Dedifferentiated amniotic fluid mesenchymal stem cell (primary cell): ENCODE data around the gene ASPG.

Source experiments
- DNase-seq: peaks from one replicate; pipeline ENCODE4 v3.0.0-alpha.2; 2016; ENCODE audit errors: extremely low spot score

Gene ASPG

DNA sequence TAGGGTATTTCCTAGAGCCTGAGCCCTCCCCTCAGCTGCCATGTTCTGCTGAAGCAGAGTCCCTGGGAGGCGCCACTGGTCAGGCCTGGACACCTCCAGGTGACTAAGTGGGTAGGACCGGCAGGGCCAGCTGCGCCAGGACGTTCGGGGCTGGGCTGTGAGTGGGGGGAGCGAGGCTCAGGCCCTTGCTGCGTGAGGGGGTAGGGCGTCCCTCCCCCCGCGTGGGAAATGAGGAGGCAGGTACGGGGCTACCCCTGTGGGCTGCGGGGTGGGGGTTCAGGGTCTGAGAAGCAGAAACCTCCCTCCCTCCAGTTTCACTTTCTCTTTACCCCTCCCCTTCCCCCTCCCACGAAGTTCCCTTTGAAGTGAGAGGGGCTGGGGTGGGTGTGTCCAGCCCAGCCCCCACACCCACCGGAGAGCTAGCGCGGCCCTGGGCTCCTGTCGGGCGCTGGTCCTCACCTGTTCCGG is 30.8 kb downstream of the ASPG start:
- no peak for DNase-seq

DNA sequence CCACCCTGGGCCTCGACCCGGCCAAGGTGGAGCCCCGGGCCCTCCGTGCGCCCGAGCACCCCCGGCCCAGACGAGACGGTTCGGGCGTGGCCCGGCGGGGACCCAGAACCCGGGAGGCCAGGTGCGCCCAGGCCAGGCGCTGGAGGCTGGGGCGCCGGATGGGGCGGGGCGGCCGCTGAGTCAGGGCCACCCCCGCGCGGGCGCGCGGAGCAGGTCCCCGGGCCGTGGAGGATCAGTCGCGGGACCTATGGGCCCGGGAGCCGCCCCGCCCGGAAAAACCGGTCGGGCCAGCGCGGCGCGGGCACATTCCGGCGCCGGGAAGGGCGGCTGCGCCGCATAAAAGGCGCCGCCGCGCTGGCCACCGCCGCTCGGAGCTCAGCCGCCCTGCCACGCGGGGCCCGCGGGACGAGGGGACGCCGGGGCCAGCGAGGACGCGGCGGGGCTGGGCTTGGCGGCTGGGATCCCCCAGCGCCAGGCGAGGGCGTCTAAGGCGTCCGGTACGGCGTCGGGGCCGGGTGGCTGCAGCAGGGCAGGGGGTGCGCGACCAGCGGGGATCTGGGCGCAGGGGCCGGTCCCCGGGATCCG is 31.3 kb downstream of the ASPG start:
- DNase-seq: no peak

DNA sequence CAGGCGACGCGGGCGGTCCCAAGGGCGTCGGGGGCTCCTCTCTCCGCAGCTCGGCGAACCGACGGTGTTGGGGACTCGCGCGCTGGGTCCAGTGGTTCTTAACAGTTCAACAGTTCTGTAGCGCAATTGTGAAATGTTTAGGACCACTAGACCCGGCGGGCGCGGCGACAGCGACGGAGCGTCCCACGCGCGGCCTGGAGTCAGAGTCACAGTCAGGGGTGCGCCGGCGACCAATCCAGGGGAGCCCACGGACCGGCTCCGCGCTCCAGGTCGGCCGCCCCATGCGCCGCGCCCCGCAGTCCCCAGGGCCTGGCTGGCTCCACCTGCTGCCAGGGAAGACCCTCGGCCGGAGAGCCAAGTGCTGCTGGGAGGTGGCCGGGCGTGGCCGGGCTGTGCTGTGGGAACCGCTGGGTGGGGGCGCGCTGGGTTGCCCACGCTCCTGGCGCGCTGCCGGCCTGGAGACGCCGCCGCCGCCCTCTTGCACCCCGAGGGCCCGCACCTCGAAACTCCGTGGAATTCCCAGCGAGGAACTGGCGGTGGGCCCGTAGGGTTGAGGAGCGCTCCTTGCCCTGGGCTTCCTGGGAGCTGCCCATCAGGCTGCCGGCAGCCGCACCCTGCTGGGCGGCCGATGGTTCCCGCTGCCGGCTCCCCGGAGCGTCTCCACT is 32.0 kb downstream of the ASPG start:
- no peak for DNase-seq

DNA sequence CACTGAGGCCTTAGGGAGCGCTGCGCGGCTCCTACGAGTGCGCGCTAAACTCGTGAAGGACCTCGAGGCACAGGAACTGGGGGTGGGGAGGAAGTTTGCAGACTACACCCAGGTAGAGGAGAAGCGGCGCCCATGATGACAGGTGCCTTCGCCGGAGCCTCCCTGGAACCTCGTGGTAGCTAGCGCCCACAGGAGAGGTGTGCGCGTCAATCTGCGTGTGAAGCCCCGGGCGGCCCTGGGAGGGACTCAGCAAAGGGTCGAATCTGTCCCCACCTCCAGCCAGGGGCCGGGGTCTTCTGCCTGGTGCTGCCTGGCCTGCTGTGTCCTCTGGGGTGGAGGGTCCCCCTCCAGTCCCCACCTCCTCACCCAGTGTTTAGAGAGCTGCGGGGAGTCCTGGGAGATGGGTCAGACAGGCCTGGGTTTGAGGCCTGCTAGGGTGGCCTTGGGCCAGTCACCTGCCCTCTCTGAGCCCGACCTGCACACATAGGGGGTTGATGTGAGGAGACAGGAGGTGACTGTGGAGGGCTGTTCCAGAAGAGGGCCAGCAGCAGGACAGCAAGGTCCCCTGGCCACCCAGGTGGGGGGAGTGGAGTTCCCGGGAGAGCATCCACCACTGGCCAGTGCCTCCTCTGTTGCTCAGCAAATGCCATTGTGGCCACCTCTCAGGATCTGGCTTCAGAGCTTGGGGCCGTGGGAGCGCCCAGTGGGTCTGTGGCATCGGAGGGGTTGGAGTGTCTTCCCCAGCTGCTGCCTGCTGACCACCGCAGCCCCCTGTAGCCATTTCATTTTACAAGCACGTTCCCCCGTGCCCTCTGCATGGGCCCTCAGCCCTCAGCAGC is 32.7 kb downstream of the ASPG start:
- no peak for DNase-seq

DNA sequence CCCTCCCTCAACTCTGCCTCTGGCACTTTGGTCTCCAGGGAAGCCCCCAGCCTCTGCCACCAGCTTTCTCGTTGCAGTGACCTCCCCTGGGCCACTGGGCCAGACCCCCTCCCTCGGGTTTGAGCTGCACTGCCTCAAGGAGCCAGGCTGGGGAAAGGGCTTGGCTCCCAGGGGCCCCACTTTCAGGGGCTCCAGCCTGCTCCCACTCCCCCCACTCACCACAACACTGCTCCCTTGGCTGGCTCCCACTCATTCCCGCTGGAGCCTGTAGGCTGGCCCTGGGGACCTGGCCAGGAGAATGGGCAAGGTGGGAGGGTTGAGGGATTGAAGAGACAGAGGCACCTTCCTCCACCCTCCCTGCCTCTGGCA is 33.6 kb downstream of the ASPG start:
- no peak for DNase-seq

DNA sequence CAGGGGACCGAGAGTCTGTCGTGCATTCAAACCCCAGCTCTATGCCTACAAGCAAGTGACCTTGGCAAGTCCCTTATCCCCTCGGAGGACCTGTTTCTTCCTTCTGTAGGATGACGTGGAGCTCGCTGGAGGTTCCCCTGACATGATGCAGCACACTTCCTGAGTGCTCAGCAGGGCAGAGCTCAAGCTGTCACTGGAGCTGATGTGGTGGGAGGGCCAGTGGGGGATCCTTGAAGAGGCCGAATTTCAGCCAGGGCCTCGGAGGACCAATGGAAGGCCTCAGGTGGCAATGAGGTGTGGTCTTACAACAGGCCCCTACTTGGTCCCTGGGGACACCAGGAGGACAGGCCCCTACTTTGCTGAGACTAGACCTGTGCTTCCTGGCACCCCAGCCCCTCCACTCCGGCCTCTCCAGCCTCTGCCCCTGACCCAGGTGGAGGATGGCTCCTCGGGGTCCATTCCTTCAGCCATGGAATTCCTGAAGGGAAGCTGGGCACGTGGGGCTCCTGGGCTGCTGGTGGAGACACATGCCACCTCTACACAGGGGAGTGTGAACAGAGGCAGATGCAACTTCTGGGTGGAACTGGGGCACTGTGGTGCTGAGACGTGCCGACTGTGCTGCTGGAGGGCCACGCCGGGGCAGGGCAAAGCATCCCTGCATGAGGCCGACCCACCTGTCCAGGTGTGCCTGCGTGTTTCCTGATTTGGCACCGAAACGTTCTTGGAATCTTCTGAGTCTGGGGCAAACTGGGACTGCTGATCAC is 34.2 kb downstream of the ASPG start:
- no peak for DNase-seq

DNA sequence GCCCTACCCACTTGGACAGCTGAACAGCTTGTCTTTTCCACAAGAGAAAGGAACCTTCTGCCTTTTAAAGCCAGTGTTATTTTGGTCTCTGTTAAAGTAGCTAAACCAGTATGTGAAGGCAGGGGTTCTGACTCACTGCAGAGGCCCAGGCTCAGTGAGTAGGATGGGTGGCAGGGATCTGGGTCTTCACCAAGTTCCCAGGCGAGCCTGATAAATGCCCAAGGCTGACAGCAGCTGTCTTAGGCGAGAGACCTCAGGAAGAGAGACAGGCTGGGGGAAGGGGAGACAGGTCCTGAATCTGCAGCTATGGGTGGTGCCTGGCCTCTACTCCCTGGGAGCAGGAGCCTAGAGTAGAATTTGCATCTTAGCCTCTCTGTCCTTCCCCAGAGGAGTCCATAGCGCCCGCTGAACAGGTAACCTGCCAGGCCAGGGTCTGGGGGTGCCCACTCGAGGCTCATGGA is 34.8 kb downstream of the ASPG start:
- DNase-seq: no peak

DNA sequence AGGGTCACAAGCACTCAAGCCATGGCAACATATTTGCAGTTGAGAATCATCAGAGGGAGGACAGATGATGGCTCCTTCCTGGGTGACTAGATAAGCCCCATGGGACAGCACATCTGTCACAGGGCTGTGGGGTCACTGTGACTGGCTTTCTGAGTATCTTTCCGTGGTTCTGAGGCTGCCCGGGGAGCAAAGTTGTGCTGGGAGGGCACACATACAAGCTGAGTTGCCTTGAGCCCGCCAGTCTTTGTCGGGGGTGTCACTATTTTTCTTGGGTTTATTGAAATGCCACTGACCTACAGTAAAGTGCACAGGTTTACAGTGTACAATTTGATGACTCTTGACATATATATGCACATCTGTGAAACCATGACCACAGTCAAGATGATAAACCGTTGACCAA is 35.6 kb downstream of the ASPG start:
- no peak for DNase-seq

DNA sequence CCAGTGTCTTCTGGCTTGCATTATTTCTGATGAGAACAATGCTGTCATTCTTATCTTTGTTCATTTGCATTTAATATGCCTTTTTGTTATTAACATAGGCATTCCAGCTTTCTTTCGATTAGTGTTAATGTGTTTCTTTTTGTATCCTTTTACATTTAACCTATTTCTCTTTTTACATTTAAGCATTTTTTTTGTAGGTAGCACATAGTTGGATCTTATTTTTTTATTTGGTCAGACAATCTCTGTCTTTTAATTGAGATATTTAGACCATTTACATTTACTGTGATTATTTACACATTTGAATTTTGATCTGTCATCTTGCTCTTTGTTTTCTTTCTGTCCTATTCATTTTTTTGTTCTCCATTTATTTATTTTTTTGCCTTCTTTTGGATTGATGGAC is 38.4 kb downstream of the ASPG start:
- no peak for DNase-seq

DNA sequence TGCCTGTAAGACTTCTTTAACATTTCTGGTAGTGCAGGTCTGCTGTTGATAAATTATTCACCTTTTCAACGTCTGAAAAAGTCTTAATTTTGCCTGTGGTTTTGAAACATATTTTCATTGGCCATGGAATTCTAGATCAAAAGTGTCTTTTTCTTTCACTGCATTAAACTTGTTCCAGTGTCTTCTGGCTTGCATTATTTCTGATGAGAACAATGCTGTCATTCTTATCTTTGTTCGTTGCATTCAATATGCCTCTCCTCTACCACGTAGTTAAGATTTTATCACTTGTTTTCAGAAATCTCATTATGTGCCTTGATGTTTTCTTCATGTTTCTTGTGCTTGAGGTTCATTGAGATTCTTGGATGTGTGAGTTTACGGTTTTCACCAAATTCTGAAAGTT is 39.5 kb downstream of the ASPG start:
- no peak for DNase-seq

DNA sequence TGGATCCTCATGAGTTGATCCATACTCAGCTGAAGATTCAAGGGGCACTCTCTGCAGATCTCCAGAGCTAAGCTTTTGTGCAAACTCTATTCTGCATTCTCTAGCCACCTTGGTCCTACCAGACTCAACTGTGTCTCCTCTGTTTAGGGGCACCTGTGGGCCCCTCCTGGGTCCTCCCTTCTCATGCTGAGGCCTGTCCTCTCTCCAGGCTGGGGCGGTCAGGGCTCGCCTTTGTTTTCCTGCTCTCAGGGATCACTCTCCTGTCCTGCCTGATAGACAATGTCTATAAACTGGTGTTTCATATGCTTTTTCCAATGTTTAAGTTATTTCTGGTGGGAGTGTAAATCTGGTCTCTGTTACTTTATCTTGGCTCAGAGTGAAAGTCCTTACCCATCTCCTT is 41.3 kb downstream of the ASPG start:
- no peak for DNase-seq

DNA sequence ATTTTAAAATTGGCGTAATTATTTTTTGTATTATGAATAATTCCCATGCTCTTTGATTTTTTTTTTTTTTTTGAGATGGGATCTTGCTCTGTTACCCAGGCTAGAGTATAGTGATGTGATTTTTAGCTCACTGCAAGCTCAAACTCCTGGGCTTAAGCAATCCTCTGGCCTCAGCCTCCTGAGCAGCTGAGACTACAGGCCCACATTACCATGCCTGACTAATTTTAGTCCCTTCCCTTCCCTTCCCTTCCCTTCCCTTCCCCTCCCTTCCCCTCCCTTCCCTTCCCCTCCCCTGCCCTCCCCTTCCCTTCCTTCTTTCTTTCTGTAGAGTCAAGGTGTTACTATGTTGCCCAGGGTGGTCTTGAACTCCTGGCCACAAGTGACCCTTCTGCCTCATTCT is 43.5 kb downstream of the ASPG start:
- no peak for DNase-seq

DNA sequence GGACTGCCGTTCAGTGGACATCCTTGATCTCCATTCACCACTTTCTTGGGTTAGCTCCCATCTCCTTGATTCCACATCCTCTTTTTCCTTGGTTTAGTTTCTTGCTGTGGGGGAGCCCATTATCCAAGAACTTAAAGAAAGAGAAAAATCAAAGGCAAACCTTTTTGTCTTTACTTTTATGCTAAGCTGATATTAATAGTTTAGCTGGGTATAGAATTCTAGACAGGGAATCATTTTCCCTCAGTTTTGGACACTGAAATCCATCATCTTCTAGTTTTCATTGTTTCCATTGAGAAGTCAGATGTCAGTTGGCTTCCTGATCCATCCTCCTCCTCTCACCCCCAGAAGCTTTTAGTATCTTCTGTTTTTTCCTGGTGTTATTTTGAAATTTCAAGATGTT is 44.1 kb downstream of the ASPG start:
- no peak for DNase-seq

DNA sequence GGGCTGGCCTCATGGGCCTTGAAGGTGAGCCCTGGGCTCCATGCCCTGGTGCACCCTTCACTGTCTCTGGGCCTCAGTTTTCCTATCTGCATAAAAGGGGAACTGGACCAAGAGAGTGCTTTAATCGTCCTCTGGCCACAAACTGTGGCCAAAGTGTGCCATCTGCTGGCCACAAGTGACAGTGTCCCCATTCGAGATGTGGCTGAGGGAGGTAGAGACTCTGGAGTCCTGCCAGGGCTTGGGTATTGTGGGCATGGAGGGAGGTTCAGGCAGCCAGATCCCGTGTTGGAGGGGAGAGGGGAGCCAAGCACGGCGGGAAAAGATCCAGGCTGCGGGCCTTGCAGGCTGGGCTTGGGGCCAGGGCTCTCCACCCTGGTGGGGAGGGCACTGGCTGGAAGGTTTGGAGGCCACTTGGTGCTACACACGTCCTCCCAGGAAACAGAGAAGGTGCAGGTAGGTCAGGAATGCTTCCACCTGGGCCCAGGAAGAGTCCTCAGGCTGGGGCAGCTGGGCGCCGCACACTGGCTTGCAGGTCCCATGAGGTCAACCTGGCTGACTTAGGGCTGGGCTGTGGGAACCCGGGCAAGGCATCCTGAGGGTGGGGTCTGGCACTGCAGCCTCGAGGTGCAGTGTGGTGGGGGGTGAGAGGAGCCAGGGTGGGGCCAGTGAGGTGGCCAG is 45.6 kb downstream of the ASPG start:
- DNase-seq: no peak

DNA sequence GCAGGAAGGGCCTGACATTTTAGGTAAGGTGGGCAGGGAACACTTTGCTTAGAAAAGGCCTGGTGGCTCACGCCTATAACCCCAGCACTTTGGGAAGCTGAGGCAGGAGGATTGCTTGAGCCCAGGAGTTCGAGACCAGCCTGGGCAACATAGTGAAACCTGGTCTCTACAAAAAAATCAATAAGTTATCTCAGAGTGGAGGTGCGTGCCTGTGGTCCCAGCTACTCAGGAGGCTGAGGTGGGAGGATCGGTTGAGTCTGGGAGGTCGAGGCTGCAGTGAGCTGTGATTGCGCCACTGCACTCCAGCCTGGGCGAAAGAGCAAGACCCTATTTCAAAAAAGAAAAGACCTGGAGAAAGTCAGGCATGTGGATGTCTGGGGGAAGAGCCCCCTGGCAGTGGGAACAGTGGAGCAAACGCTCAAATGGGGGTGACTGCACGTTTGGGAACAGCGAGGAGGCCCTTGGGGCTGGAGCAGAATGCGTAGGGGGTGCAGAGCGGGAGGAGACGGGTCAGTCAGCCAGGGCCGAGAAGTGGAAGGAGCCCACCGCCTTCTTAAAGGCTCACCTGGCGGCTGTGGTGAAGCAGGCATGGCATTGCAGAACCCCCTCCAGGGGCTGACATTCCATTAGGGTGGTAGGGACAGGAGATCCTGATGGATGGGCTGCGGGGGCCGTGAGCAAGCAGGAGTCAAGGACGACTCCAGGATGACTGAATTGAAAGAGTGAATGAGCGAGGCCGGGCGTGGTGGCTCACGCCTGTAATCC is 46.6 kb downstream of the ASPG start:
- DNase-seq: no peak

DNA sequence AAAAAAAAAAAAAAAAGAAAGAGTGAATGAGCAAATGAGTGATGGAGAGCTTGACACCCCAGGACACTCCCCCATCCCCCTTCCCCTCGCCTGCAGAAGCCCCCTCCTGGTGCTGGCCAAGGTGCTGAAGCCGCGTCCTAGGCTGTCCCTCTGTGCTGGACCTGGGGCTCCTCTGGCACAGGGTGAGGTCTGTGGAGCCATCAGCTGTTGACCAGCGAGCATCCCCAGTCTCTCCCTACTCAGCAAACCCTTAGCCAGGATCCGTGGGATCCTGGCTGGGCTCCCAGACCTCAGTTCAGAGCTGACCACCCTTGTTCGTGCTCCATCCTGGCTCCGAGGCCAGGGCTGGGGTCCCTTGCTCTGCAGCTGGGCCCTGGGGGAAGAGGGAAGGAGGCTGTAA is 47.5 kb downstream of the ASPG start:
- no peak for DNase-seq

DNA sequence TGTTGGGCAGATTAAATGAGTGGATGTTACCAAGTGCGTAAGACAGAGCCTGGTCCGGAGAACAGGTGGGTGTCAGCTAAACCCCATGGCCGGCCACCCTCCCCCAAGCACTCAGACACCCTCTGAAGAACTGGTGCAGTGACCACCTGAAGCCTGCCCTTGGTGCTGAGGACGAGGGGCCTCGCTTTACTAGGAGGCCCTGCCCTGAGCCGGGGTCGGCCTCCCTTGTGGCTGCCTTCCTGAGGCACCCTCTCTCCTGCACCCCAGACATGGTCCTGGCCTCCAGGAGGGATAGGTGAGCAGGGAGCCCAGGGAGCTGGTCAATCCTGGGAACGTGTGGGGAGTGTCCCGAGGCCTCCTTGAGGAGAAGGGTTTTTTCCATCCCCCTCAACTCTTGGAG is 48.0 kb downstream of the ASPG start:
- no peak for DNase-seq

DNA sequence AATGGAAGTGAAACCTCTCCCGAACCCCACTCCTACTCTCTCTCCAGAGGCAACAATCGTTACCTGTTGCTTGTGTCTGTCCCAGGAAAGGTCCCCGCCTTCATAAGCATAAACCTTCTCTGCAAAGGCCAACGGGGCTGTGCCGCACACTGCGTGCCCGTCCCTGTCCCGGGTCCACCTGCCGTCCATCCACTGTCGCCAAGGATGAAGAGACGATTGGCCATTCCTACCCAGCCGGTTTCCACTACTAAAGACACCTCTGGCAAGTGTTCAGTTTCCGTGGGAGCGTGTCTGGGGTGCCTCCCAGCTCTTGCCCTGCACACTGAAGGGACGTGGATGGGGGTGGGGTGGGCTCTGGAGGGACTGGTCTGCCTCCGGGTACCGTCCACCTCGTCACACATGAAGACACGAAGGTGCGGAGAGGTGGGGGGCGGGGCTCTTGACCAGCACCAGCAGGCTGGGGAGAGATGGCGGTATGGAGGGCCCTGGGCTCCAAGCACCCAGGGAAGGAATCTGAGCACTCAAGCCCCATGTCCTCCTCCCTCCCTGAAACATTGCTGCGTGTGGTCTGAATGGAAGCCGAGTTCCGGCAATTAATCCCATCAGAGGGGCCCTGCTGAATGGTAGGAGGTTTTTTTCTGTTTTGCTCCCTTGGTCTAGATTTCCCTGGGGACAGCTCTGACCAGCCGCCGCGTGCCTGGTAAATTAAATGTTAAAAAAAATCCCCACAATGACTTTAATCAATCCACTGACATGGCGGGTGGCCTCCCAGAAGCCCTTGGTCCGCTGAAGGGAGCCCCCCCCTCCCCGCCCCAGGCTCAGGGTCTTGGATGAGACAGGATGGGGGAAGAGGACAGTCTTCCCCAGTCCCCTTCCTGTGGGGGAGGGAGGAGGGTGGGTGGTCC is 48.8 kb downstream of the ASPG start:
- DNase-seq: no peak

DNA sequence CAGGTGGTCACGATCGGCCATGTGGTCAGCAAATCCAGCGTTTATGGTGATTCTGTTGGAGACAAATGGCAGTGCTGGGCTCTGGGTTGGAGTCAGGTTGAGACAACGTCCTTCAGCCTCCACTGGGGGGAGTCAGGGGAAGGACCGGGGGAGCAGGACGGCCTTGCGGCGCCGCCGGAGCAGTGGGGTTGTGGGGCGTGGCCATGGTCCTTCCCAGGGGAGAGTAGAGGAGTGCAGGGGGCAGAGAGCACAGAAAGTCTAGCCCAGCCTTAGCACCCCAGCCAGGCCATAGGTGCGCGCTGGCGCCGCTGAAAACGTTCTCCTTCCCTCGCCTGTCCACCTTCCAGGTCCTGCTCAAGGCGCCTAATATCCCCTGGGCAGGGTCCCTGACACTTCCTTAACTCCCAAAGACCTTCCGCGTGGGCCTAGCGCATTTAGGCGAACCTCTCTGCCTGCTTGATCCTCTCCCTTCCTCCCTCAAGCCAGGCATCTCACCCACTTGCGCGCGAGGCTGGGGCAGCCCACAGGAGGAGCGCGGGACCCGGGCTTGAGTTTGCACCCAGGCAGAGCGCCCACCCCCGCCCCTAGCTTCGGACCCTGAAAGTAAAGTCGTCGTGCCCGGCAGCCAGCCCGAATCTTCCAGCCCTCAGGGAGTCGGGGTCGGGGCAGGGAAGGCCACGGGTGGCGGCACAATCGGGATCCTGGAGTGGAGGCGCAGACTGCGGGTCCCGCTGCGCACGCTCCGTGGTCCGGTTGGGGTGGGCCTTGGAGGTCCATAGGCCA is 49.8 kb downstream of the ASPG start:
- DNase-seq: no peak
